Testis (tissue), 3 donors: Measurements from ENCODE around the gene DISC1. TPM values are rescaled to one million over a fixed set of nuclear protein-coding genes. Genes with fewer than 3 reads are reported as not detected.

ENCODE experiments used
- DNase-seq: peaks from one replicate; pipeline ENCODE4 v3.0.0-alpha.2; 2019
- H3K27ac ChIP-seq, 2 donors: fragments of 200-600 bp; sonication (generic); one replicate each; pipeline ENCODE4 v1.5.1; 2019
- H3K27me3 ChIP-seq: fragments of 200-600 bp; sonication (generic); one replicate; pipeline ENCODE4 v1.5.1; 2019
- H3K36me3 ChIP-seq: fragments of 200-600 bp; sonication (generic); one replicate; pipeline ENCODE4 v1.5.1; 2017; ENCODE audit warnings: low read depth; ENCODE audit errors: missing control alignments
- H3K4me1 ChIP-seq: fragments of 200-600 bp; sonication (generic); one replicate; pipeline ENCODE4 v1.5.1; 2019
- H3K4me3 ChIP-seq, 2 donors: fragments of 200-600 bp; sonication (generic); one replicate each; pipeline ENCODE4 v1.5.1; 2017 to 2019
- H3K9me3 ChIP-seq: fragments of 200-600 bp; sonication (generic); one replicate; pipeline ENCODE4 v1.5.1; 2017
- POLR2A ChIP-seq: fragments of 450-650 bp; IDR thresholded peaks from one replicate; pipeline ENCODE4 v1.6.1; 2017; ENCODE audit warnings: antibody characterized with exemption, mild to moderate bottlenecking, moderate library complexity
- WGBS, 2 donors: methylation state at CpG; one replicate each; pipeline ENCODE4 v1.1.5; 2018; 5-methylcytosine and 5-hydroxymethylcytosine counted together
- intact Hi-C: fragments of 100-400 bp; cut with DNase I; formaldehyde crosslinking; loops from one replicate; pipeline ENCODE4 v1.15.1; 2023; ENCODE audit warnings: low total_unique reads
- polyA plus RNA-seq: library from polyadenylated mRNA; stranded (reverse); fragments of 350-450 nt; fragmentation: Illumina TruSeq; extraction: RNeasy Lipid Tissue Mini Kit (QIAGEN cat#74804); gene quantifications from one replicate; pipeline ENCODE4 v1.2.3, GENCODE V29; 2014; ENCODE audit warnings: low read depth, low replicate concordance; ENCODE audit not compliant: insufficient read depth
- total RNA-seq, 2 donors: library from RNA; depleted of rRNA; stranded (reverse); fragments of >200 nt; gene quantifications; one replicate each; pipeline ENCODE4 v1.2.3, GENCODE V29; 2016
- TF ChIP-seq, protein P1 (sequence below), 3 experiments: fragments of 450-650 bp in 2 of 3; fragments of 200-600 bp in 1 of 3; sonication (generic) in 1 of 3; IDR thresholded peaks; one replicate each; pipeline ENCODE4 v1.5.1; 2016 to 2019; ENCODE audit warnings: antibody characterized with exemption in 3 of 3, mild to moderate bottlenecking in 2 of 3, moderate library complexity in 1 of 3

Gene DISC1
- total and polyA plus RNA-seq, 3 donors from 2014 or later, result 1.8 to 6.8 (median 5.7) TPM

DNA sequence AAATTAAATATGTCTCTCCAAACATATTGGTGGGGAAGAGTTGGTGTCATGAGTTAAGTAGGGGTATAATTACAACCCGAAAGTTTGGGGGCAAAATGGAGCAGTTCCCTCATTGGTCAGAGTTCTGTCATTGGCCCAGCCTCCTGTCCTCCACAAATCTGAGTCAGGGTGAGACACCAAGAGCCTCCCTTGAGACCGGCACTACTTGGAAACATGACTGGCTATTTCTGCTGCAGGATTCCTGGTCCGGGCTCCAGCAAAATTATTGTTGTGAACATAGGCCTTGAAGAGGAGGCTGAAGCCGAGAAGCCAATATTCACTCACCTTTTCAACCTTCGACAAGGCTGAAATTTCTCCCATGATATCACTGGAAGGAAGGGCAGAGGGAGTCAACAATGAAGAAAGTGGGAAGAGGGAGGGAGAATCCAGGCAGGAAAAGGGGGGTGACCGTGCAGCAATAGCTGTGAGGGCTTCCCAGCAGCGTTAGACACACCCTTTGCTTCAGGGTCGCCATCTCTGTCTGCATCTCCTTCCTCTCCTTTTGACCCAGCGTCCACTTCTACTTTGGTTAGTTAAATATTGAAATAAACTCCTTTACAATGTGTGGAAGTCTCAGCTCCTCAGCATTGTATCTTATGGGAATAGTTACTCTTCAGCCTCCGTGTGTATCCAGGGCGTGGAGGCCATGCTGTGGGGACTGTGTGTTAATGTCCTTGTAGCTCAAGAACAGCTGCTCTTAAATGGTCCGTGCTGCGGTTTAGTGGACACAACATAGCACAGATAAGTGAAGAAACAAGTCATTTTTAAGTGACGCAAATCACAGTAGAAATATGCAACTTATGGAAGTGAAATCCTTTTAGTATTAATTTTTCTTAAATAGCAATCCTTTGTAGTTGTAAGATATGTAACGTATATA lies 307.4 kb downstream of the DISC1 start:
- Histone ChIP-seq H3K4me3 (no peak overlapping the region), H3K27ac (no peak overlapping the region), H3K9me3 (no peaks in the 10 kb centered on the region), H3K27me3 (no peaks in the 10 kb centered on the region), H3K4me1 (peaks cover 8% of the 10 kb centered on the region), H3K36me3 (no peaks in the 10 kb centered on the region)
- DNase-seq, result peak; percentile 22
- no peak for TF ChIP-seq POLR2A
- TF ChIP-seq, protein P1, sequence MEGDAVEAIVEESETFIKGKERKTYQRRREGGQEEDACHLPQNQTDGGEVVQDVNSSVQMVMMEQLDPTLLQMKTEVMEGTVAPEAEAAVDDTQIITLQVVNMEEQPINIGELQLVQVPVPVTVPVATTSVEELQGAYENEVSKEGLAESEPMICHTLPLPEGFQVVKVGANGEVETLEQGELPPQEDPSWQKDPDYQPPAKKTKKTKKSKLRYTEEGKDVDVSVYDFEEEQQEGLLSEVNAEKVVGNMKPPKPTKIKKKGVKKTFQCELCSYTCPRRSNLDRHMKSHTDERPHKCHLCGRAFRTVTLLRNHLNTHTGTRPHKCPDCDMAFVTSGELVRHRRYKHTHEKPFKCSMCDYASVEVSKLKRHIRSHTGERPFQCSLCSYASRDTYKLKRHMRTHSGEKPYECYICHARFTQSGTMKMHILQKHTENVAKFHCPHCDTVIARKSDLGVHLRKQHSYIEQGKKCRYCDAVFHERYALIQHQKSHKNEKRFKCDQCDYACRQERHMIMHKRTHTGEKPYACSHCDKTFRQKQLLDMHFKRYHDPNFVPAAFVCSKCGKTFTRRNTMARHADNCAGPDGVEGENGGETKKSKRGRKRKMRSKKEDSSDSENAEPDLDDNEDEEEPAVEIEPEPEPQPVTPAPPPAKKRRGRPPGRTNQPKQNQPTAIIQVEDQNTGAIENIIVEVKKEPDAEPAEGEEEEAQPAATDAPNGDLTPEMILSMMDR (IDR thresholded peaks at IDR 0.05), result no peak
- intact Hi-C loops, result no loop called here
- 65 to 78% methylated on average over 15 of the region's 15 CpGs for WGBS, 2 donors

DNA sequence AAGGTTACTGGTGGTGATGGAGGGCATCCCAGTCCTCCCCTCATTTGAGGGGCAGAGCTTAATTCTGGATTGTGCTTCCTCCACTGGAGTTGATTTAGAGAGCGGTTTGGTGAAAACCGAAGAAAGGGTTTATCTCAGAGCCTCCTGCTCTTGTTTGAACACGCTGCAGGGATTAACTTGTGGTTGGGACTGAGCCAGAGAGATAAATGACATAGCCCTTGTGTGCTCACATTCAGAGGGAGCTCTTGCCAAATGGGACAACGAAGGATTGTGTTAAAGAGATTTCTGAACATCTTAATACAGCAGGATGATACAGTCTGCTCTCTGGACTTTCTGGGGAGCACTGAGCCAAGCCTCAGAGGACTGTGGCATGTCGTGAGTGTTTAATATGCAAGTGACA lies 308.2 kb downstream of the DISC1 start:
- H3K4me3 ChIP-seq, result no peak overlapping the region
- H3K27ac ChIP-seq, result no peak overlapping the region
- no peaks in the 10 kb centered on the region for H3K9me3 ChIP-seq
- H3K4me1 ChIP-seq, result peaks cover 8% of the 10 kb centered on the region
- intact Hi-C loops, result no loop called here
- WGBS, 2 donors, result 28 to 45% methylated on average over 4 to 5 of the region's 5 CpGs
- TF ChIP-seq, protein P1 (IDR thresholded peaks at IDR 0.05), result no peak
- no peak for TF ChIP-seq POLR2A
- no peaks in the 10 kb centered on the region for H3K27me3 ChIP-seq
- H3K36me3 ChIP-seq, result no peaks in the 10 kb centered on the region
- DNase-seq, result peak; percentile 68

DNA sequence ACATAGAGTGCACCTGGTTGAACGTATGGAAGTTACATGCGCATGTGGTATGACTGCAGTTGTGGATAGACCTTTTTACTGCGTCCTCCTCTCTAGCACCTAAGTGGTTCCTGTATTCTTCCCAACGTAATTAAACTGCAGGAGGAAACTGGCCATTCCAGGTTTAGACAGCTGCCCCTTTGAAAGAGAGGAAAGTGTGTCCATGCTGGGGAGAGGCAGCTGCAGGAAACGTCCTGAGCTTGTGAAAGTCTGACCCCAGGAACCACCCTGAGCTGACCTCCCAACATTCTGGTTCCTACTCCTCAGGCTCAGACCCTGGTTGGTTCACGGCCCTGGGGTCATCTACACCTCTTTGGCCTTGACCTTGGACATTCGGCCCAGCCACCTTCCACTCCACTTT lies 309.3 kb downstream of the DISC1 start:
- DNase-seq, result no peak
- Histone ChIP-seq H3K9me3 (no peaks in the 10 kb centered on the region), H3K27ac (no peak overlapping the region), H3K4me3 (no peak overlapping the region), H3K4me1 (peaks cover 8% of the 10 kb centered on the region), H3K36me3 (no peaks in the 10 kb centered on the region), H3K27me3 (no peaks in the 10 kb centered on the region)
- 70 to 87% methylated on average over 7 of the region's 7 CpGs for WGBS, 2 donors
- intact Hi-C loops, result no loop called here
- TF ChIP-seq POLR2A, result no peak
- TF ChIP-seq, protein P1 (IDR thresholded peaks at IDR 0.05), result no peak

DNA sequence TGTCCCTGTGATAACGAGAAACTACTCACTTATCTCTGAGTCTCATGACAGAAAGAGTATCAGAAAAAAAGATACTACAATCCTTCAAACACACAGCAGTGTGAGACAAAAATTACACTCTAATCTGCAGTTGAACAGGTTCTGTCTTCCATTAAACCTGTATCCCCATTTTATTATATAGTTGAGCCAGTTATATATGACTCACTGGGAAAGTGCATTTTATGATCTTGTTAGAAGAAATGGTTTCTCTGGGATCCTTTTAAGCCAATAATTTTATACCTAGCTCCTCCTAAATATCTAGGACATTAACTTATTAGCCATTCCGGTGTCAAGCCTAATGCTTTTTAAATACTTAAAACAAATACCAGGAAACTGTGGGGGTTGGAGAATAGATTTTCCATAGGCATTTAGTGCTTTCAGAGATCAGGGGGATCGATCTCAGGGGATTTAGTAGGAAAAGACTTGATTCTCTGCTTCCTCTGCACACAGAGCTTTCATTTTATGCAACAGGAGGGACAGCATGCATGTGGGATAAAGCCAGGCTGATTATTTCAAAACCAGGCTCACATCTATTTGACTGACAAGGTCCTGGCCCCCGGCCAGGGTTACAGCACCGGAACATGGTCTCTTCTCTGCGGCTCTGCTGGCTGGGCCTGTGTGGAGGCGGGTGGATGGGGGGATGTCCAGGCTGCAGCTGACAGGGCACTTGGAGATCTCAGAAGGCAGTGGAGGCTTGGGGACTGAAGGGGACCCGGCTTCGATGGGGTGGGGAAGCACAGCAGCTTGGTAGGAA lies 310.6 kb downstream of the DISC1 start:
- intact Hi-C loops, result no loop called here
- Histone ChIP-seq H3K4me1 (peaks cover 8% of the 10 kb centered on the region), H3K27ac (no peak overlapping the region), H3K9me3 (no peaks in the 10 kb centered on the region), H3K4me3 (no peak overlapping the region), H3K36me3 (no peaks in the 10 kb centered on the region), H3K27me3 (no peaks in the 10 kb centered on the region)
- peak; percentile 60 for DNase-seq
- 55% methylated on average over 9 of the region's 9 CpGs for WGBS, 2 donors
- TF ChIP-seq, protein P1 (IDR thresholded peaks at IDR 0.05), result no peak
- TF ChIP-seq POLR2A, result no peak
